ENCODE results near the gene PEMT. TPM values are rescaled to one million over a fixed set of nuclear protein-coding genes. Genes with fewer than 3 reads are reported as not detected.

The PEMT gene
- total and polyA plus RNA-seq, 2 experiments from 2014 or later, result 54.8 to 55.2 TPM

GRCh38 chr17:17548044-17548443 is 43.5 kb downstream of the PEMT start:
- no peaks in the 10 kb centered on the region for H3K4me1 ChIP-seq (ENCODE audit: insufficient read depth)
- Mint-ChIP-seq H3K4me1 (peaks cover 4% of the 10 kb centered on the region; the same call in 1 of the 3 replicates), H3K27ac (no peak overlapping the region), H3K27me3 (ENCODE audit: insufficient read depth, low read depth, poor library complexity) (peaks cover 3% of the 10 kb centered on the region), H3K36me3 (ENCODE audit: low read depth) (no peaks in the 10 kb centered on the region; the same call in 2 of the 3 replicates), H3K4me3 (no peak overlapping the region), H3K9me3 (no peaks in the 10 kb centered on the region)
- H3K27me3 ChIP-seq (ENCODE audit: insufficient read depth), result no peaks in the 10 kb centered on the region
- H3K4me2 ChIP-seq, result no peak overlapping the region
- no peak overlapping the region for H2AFZ ChIP-seq
- DNase-seq (ENCODE audit: low spot score) (no peak), ATAC-seq (no peak)
- no peaks in the 10 kb centered on the region for H3K9me2 ChIP-seq (ENCODE audit: insufficient read depth)
- no peaks in the 10 kb centered on the region for H3K36me3 ChIP-seq (ENCODE audit: insufficient read depth)
- H3K4me3 ChIP-seq, result no peak overlapping the region
- no peak for TF ChIP-seq ZNF114 (CRISPR knock-in tag; IDR thresholded peaks at IDR 0.05)
- no peak for TF ChIP-seq JUNB (IDR thresholded peaks at IDR 0.05; ENCODE audit: unreplicated experiment)
- no peak for TF ChIP-seq EZH2 (IDR thresholded peaks at IDR 0.05; ENCODE audit: low read depth, unreplicated experiment)
- TF ChIP-seq ETS1 (IDR thresholded peaks at IDR 0.05), result no peak
- no peak for TF ChIP-seq STAT1 (IDR thresholded peaks at IDR 0.05; ENCODE audit: unreplicated experiment)
- no peak for TF ChIP-seq CTCF (conservative IDR thresholded peaks at IDR 0.05; ENCODE audit: low read depth in 2 of 2)
- no peak for TF ChIP-seq NANOG (IDR thresholded peaks at IDR 0.05; ENCODE audit: borderline replicate concordance)
- no peak for TF ChIP-seq CREB1 (CRISPR knock-in tag; IDR thresholded peaks at IDR 0.05; ENCODE audit: low read depth)
- no peaks in the 10 kb centered on the region for H3F3A ChIP-seq (replicated peaks; ENCODE audit: low read depth)
- no peaks in the 10 kb centered on the region for H3K79me2 ChIP-seq (replicated peaks; ENCODE audit: insufficient read depth)
- H4K20me1 ChIP-seq (replicated peaks; ENCODE audit: insufficient read depth), result no peaks in the 10 kb centered on the region; the same call in 1 of the 2 replicates
- no peak overlapping the region for H3K27ac ChIP-seq (ENCODE audit: low read depth)

DNA sequence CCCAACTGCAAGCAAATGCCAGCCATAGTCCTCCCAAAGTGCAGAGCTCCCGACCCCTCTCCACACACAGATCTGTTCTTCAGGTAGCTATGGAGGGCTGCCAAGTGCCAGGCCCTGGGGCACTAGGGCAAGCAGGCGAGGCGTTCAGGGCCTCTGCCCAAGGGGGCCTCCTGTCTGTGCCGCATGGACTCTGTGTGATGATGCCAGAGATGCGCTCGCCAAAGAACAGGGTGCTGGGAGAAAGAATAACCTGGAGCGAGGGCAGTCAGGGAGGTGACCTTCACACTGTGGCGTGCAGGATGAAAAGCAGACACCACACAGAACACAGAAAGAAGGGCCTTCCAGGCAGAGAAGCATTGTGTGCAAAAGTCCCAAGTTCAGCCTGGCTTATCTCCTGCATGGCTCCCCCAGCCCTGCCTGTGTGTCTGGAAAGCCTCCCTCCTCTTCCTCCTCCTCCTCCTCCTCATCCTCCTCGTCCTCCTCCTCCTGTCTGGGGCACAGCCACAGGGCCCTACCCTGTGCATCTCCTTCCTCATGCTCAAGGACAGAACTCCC is 44.2 kb downstream of the PEMT start:
- DNase-seq (ENCODE audit: low spot score), result no peak
- Mint-ChIP-seq H3K27ac (no peak overlapping the region), H3K4me3 (no peak overlapping the region), H3K4me1 (peaks cover 4% of the 10 kb centered on the region; the same call in 1 of the 3 replicates), H3K9me3 (no peaks in the 10 kb centered on the region), H3K27me3 (ENCODE audit: insufficient read depth, low read depth, poor library complexity) (peaks cover 3% of the 10 kb centered on the region), H3K36me3 (ENCODE audit: low read depth) (no peaks in the 10 kb centered on the region; the same call in 2 of the 3 replicates)
- no peaks in the 10 kb centered on the region for H3K27me3 ChIP-seq (ENCODE audit: insufficient read depth)
- no peaks in the 10 kb centered on the region for H3K4me1 ChIP-seq (ENCODE audit: insufficient read depth)
- H3F3A ChIP-seq (replicated peaks; ENCODE audit: low read depth), result no peaks in the 10 kb centered on the region
- H3K27ac ChIP-seq (ENCODE audit: low read depth), result no peak overlapping the region
- no peaks in the 10 kb centered on the region; the same call in 1 of the 2 replicates for H4K20me1 ChIP-seq (replicated peaks; ENCODE audit: insufficient read depth)
- no peak overlapping the region for H2AFZ ChIP-seq
- H3K4me3 ChIP-seq, result no peak overlapping the region
- no peak for ATAC-seq
- no peak overlapping the region for H3K4me2 ChIP-seq
- H3K9me2 ChIP-seq (ENCODE audit: insufficient read depth), result no peaks in the 10 kb centered on the region
- H3K79me2 ChIP-seq (replicated peaks; ENCODE audit: insufficient read depth), result no peaks in the 10 kb centered on the region
- H3K36me3 ChIP-seq (ENCODE audit: insufficient read depth), result no peaks in the 10 kb centered on the region
- TF ChIP-seq POLR2AphosphoS5 (IDR thresholded peaks at IDR 0.05; ENCODE audit: low read depth) (no peak), ZNF462 (CRISPR knock-in tag; IDR thresholded peaks at IDR 0.05) (no peak), CREB1 (CRISPR knock-in tag; IDR thresholded peaks at IDR 0.05; ENCODE audit: low read depth) (no peak), EZH2phosphoT487 (IDR thresholded peaks at IDR 0.05; ENCODE audit: unreplicated experiment) (no peak), NANOG (IDR thresholded peaks at IDR 0.05; ENCODE audit: borderline replicate concordance) (no peak)
